ENCODE data around the gene PPM1B. TPM values are rescaled to one million over a fixed set of nuclear protein-coding genes. Genes with fewer than 3 reads are reported as not detected.

The PPM1B gene
- total RNA-seq, 4 donors from 2014 or later: 36.6 to 71.4 (median 45.1) TPM

DNA sequence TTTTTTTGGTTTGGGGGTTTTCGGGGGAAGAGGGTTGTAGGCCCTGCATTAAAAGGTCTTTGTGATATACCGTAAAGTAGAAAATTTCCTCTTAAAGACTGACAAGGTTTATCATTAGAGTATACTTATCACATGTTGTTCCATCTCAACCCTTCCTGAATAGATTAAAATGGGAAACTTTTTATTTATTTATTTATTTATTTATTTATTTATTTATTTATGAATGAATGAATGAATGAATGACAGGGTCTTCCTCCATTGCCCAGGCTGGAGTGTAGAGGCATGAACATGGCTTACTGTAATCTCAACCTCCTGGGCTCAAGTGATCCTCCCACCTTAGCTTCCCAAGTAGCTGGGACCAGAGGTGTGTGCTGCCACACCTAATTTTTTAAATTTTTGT lies 58.1 kb downstream of the PPM1B start:
- Histone ChIP-seq H3K4me3 (replicated peaks in 1 of 3) (no peak overlapping the region), H3K27me3 (no peaks in the 10 kb centered on the region), H3K4me1 (no peaks in the 10 kb centered on the region), H3K27ac (no peak overlapping the region), H3K36me3 (no peaks in the 10 kb centered on the region), H3K9me3 (no peaks in the 10 kb centered on the region)
- no peak for TF ChIP-seq POLR2A (IDR thresholded peaks at IDR 0.05)
- TF ChIP-seq, protein P1, sequence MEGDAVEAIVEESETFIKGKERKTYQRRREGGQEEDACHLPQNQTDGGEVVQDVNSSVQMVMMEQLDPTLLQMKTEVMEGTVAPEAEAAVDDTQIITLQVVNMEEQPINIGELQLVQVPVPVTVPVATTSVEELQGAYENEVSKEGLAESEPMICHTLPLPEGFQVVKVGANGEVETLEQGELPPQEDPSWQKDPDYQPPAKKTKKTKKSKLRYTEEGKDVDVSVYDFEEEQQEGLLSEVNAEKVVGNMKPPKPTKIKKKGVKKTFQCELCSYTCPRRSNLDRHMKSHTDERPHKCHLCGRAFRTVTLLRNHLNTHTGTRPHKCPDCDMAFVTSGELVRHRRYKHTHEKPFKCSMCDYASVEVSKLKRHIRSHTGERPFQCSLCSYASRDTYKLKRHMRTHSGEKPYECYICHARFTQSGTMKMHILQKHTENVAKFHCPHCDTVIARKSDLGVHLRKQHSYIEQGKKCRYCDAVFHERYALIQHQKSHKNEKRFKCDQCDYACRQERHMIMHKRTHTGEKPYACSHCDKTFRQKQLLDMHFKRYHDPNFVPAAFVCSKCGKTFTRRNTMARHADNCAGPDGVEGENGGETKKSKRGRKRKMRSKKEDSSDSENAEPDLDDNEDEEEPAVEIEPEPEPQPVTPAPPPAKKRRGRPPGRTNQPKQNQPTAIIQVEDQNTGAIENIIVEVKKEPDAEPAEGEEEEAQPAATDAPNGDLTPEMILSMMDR (IDR thresholded peaks at IDR 0.05): no peak
- 98% methylated on average over 2 of the region's 2 CpGs for WGBS, 2 donors
- intact Hi-C loops (cut with DNase I): no loop called here
- no peak for DNase-seq

DNA sequence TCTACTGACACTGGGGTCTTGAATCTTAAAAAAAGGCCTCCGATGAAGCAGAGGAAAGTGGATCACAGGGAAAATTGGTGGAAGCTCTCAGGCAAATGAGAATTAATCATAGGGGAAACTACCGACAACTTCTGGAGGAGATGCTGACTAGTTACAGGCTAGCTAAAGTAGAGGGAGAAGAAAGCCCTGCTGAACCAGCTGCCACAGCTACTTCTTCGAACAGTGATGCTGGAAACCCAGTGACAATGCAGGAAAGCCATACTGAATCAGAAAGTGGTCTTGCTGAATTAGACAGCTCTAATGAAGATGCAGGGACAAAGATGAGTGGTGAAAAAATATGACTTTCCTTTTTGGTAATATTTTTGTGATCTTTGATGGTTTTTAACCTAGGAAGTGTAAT lies 61.7 kb downstream of the PPM1B start:
- no peak for DNase-seq
- no peak overlapping the region for H3K27ac ChIP-seq
- TF ChIP-seq POLR2A (IDR thresholded peaks at IDR 0.05): no peak
- TF ChIP-seq, protein P1 (IDR thresholded peaks at IDR 0.05): no peak
- 92 to 96% methylated on average over 3 of the region's 3 CpGs for WGBS, 2 donors
- H3K9me3 ChIP-seq: no peaks in the 10 kb centered on the region
- no peaks in the 10 kb centered on the region for H3K4me1 ChIP-seq
- intact Hi-C loops (cut with DNase I): no loop called here
- no peaks in the 10 kb centered on the region for H3K27me3 ChIP-seq
- H3K36me3 ChIP-seq: no peaks in the 10 kb centered on the region
- no peak overlapping the region for H3K4me3 ChIP-seq (replicated peaks in 1 of 3)

DNA sequence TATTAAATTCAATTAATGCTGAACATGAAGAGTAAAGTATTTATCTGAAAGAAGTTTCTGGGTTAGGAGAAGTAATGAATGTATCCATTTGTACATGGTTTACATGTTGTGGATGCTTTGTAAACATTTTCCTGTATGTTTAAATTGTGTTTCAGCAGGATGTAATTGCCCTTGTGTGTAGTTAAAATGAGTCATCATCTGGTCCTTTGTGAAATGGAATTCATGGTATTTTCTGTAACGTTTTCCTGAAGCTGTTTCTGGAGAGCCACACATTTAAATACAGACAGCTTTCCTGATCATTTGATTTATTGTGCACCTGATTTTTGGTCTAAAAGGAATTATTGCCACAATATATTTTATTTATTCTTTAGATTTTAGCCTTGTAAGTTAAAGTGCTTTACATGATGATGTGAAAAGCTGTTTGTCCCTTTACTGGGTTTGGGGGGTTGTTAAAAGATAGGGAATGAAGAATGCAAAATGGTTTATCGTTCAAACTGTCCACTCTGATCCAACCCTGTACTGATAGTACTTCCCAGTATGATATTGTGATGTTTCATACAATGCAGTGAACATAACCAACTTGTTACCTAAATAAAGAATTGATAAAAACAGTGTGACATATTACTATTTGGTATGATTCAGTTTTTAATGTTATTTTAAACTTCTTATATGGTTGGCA lies 64.9 kb downstream of the PPM1B start:
- Histone ChIP-seq H3K36me3 (no peaks in the 10 kb centered on the region), H3K27ac (no peak overlapping the region), H3K9me3 (no peaks in the 10 kb centered on the region), H3K27me3 (no peaks in the 10 kb centered on the region), H3K4me3 (replicated peaks in 1 of 3) (no peak overlapping the region), H3K4me1 (no peaks in the 10 kb centered on the region)
- DNase-seq: no peak
- TF ChIP-seq POLR2A (IDR thresholded peaks at IDR 0.05): no peak
- TF ChIP-seq, protein P1 (IDR thresholded peaks at IDR 0.05): no peak
- intact Hi-C loops (cut with DNase I): no loop called here
- WGBS, 2 donors: 62 to 69% methylated on average over 2 of the region's 2 CpGs

DNA sequence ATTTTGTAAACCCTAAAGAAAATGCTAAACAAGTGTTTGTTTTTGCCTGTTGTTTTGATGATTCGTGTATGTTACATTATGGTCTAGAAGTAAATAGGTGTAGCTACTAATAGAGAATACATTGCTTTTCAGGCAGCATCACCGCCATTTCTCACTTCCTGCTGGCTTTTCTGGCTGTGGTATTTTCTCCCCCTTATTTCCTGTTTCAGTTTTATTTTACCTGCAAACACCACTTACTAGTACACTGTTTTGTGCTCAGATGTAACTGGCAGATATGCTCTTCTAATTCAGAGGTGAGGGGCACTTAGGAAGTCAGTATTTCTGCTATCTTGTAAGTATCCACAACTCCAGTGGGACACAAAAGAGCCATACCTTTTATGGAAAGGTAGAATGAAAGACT lies 68.5 kb downstream of the PPM1B start:
- no peak overlapping the region for H3K27ac ChIP-seq
- H3K27me3 ChIP-seq: no peaks in the 10 kb centered on the region
- no peak for DNase-seq
- 81 to 82% methylated on average over 2 of the region's 2 CpGs for WGBS, 2 donors
- no peaks in the 10 kb centered on the region for H3K4me1 ChIP-seq
- no peaks in the 10 kb centered on the region for H3K9me3 ChIP-seq
- H3K4me3 ChIP-seq (replicated peaks in 1 of 3): no peak overlapping the region
- H3K36me3 ChIP-seq: no peaks in the 10 kb centered on the region
- TF ChIP-seq, protein P1 (IDR thresholded peaks at IDR 0.05): no peak
- no peak for TF ChIP-seq POLR2A (IDR thresholded peaks at IDR 0.05)
- intact Hi-C loops (cut with DNase I): no loop called here

DNA sequence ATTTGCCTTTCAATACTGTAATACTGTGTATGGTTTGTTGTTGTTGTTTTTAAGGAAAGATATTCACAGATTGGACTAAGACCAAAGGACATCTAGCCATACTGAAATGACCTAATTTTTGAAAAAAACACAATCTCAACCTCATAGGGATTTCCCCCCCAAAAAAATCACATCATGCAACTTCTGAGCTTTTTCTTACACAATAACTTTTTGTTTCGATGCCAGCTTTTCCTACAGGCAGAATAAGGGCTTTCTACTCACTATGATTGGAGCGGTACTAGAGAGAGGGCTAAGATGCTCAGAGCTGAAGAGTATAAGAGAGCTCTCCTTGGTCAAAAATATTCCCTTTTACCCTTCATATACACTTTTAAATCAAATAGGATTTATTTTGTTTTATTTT lies 74.2 kb downstream of the PPM1B start:
- 57 to 65% methylated on average over 2 of the region's 2 CpGs for WGBS, 2 donors

More for the DNA sequence above, 74.2 kb downstream of the PPM1B start:
- H3K36me3 ChIP-seq: no peaks in the 10 kb centered on the region
- no peak overlapping the region for H3K27ac ChIP-seq
- H3K9me3 ChIP-seq: no peaks in the 10 kb centered on the region
- H3K4me1 ChIP-seq: peaks cover 6 to 7% of the 10 kb centered on the region in 2 donors
- no peak overlapping the region for H3K4me3 ChIP-seq (replicated peaks in 1 of 3)
- no peak for TF ChIP-seq POLR2A (IDR thresholded peaks at IDR 0.05)
- TF ChIP-seq, protein P1 (IDR thresholded peaks at IDR 0.05): no peak
- intact Hi-C loops (cut with DNase I): no loop called here
- DNase-seq: no peak
- H3K27me3 ChIP-seq: no peaks in the 10 kb centered on the region

Data from thyroid gland (tissue), 4 donors.